Measurements from ENCODE around the gene LRG1.

Gene LRG1, protein sequence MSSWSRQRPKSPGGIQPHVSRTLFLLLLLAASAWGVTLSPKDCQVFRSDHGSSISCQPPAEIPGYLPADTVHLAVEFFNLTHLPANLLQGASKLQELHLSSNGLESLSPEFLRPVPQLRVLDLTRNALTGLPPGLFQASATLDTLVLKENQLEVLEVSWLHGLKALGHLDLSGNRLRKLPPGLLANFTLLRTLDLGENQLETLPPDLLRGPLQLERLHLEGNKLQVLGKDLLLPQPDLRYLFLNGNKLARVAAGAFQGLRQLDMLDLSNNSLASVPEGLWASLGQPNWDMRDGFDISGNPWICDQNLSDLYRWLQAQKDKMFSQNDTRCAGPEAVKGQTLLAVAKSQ

DNA sequence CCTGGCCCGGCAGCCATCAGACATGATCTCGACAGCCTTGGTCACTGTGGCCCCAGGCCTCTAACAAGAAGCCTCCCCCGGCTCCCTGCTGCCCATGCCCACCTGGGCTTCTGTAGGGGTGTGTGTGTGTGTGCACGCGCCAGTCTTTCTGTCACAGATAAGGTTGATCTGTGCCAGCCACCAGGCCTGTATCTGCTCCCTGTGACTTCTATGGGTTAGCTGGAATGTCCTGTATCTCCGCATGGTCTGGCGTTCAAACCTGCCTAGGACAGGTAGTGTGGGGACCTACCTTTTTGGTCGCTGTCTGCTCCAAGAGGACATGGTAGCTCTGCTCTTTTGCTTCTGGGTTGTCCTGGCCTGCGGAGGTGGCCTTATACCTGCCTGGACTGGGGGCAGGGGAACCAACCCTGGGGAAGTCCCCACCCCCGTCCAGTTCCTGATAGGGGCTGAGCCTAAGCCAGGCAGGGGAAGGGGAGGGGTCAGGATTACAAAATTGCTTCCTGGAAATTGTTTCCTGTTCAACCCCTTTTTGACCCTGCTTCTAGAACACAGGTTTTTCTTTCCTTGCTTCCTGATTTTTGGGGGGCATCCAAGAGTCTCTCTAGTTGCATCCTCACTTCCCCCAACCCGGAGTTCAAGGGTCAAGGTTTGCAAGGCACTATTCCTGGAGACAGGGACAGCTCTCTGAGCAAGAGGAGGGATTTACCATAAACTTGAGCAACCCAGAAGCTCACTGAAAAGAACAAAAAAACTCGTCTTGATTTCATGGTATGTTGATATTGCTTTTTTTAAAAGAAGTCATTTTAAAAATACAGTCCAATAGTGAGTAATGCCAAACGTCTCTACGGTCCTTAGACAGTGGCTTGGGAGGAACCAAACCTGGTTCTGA is at the start of gene LRG1:
Gene LRG1 (minus strand): TSS at position 344 of the 889 bp plus-strand sequence. CDS start 23 bp downstream, at position 321.
- DNase-seq, result no peak

DNA sequence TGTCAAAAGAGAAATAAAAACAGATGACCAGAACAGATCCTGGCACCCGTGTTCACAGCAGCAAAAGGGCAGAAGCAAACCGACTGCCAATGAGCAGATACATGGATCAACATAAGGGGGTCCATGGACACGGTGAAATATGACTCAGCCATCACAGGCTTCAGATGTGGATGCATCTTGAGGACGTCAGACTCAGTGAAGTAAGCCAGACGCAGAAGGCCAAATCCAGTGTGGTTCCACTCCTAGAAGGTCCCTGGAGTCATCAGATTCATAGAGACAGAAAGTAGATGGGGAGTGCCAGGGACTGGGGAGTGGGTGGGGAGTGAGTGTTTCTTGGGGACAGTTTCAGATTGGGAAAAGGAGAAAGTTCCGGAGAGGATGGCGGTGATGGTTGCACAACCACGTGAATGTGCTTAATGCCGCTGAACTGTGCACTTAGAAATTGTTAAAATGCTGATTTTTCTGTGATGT is 48.5 kb upstream of the LRG1 start:
- DNase-seq, result no peak

DNA sequence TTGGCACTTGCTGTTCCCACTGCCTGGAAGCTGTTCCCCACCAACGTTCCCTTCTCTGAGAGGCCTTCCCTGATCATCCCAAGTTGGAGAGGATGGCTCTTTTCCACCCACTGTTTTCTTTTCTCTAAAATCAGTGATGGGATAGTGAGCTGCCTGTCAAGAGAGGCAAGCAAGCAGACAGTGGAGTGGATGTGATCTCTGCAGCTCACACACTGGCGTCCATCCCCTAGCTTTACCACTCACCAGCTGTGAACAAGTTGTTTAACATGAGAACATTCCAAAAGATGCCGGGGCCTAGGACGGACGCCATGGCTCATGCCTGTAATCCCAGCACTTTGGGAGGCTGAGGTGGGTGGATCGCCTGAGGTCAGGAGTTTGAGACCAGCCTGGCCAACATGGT is 47.7 kb upstream of the LRG1 start:
- no peak for DNase-seq

DNA sequence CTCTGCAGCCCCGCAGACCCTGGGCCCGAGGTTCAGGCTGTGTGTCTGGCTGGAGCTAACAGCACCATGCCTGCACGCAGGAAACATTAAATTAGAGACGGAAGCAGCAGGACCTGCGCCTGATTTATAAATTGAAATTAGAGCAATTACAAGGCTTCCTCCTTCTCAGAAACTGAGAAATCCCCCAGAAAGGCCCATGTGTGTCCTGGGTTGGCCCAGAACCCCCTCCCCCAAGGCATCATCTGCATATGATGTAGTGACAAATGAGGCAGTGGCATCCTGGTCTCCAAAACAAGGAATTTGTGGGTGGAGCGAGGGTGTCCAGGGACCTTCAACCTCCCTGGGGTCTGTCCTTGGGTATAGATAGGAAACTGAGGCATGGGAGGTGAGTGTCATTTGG is 46.9 kb upstream of the LRG1 start:
- no peak for DNase-seq

DNA sequence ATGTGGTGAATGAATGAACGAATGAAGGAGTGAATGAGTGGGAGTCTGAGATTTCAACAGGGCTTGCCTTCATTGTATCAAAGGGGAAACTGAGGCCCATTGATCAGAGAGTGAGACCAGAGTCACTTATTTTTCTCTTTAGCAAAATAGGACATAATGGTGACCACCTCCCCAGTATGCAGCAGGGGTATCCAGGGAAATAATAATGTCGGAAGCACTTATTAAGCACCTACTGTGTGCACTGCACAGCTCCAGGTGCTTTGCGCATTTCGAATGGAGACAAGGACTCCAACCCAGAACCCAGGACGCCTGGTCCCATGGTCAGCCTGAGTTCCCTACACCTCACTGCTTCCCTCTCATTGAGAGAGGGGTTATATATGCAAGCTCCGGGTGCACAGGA is 46.4 kb upstream of the LRG1 start:
- DNase-seq, result no peak

DNA sequence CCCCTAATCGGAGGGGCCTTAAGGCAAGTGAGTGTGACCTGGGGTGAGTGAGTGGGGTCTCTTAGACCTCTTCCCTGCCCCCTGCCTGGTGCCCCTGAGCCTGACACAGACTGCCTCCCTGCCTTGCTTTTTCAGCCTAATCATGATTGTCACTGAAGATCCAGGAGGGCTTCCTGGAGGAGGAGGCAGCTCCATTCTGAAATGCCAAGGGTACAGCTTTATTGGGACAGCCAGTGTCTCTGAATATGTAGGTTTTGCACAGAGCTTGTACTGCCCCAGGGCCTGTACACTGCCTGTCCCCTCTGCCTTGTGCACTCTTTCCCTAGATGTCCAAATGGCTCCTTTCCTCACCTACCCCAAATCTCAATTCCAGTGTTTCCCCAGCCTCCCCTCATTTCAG is 45.7 kb upstream of the LRG1 start:
- no peak for DNase-seq

DNA sequence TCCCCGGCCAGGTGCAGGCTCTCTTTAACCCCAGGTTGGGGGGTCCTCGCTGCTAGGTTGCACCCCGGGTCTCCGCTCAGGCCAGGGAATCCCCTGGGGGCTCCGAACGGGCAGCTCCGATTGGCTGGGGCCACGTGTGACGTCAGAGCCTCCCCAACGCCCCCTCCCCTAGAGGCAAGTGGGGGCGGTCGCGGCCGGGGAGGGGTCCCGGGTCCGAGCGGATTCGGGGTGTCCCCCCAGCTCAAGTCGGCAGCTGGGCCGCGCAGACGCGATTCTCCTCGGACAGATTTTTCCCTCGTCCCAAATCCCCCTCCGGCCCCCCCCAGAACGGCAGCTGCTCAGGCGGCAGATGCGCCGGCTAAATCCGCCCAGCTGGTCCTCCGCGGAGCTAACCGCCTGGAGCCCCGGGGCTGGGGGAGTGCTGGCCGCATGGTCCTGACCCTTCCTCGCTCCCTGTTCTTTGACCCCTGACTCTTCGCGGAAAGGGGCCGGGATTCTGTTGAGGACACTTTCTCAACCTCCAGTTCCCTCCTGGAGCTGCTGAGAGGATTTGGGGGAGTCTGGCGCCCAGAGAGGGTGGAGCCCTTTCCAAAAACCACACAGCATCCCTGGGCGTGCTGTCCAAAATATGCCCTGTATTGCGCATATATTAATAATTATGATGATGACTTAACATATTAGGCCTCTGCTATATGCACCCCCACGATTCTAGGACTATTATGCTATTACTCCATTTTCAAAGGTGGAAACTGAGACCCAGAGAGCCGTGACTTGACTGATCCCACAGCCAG is 45.0 kb upstream of the LRG1 start:
- no peak for DNase-seq

DNA sequence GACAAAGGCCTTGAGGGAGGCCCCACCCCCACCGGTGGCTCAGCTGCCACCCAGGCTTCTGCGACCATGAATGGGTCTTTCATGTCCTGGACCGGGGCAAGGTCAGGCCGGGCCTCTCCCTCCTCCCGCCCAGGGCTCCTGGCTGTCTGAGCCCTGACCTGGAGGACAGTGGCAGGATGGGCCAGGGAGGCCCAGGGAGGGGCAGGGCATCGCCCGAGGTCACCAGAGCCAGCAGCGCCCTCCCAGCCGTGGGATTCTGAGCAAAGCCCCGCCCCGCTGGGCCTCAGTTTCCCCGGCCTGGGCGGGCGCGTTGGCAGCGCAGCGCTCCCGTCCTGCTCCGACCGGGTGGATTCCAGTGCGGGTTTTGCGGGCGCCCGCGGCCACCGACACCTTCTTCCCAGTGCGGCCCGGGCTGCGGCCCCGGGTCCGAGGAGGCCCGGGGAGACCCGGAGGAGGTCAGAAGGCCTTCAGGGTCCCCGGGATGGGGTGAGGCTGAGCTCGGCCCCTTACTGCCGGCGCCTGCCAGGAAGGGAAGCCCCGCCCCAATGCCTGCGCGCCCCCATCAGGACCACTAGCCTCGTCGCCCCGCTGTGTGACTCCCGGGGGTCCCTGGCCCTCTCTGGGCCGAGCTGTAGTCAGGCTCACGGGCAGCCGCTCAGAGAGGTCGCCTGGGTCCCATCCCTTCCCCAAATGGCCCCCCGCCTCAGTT is 44.3 kb upstream of the LRG1 start:
- no peak for DNase-seq

DNA sequence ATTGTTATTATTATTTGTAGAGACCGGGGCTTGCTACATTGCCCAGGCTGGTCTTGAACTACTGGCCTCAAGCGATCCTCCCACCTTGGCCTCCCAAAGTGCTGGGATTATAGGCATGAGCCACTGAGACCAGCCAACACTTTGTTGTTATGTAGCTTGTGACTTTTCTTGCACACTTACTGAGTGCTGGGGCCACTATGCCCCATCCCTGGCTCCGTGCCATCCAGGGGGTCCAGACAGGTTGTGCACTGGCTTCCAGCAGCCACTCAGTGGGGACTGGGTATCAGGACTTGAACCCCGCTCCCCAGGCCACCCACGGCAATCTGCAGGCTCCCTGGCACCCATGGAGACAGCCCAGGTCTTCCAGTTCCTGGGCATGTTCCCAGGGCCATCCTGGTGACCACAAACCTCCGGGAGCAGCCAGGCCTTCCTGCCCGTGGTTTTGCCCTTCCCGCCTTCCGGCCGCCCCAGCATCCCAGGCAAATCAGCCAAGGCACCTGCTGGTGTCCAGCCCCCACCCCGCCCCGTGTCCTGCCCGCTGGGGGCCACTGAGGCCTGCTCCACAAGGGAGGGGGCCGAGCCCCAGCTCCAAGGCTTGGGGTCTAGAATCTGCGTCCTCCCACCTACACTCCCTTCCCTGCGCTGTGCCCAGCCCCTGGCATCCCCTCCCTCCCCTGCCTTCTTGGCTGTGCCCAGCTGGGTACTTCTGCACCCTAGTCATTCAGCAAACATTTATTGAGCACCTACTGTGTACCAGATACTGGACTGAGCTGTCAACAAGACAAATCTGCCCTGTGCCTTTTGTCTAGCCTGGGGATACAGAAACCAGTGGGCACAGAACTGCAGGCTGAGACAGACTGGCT is 43.4 kb upstream of the LRG1 start:
- no peak for DNase-seq

DNA sequence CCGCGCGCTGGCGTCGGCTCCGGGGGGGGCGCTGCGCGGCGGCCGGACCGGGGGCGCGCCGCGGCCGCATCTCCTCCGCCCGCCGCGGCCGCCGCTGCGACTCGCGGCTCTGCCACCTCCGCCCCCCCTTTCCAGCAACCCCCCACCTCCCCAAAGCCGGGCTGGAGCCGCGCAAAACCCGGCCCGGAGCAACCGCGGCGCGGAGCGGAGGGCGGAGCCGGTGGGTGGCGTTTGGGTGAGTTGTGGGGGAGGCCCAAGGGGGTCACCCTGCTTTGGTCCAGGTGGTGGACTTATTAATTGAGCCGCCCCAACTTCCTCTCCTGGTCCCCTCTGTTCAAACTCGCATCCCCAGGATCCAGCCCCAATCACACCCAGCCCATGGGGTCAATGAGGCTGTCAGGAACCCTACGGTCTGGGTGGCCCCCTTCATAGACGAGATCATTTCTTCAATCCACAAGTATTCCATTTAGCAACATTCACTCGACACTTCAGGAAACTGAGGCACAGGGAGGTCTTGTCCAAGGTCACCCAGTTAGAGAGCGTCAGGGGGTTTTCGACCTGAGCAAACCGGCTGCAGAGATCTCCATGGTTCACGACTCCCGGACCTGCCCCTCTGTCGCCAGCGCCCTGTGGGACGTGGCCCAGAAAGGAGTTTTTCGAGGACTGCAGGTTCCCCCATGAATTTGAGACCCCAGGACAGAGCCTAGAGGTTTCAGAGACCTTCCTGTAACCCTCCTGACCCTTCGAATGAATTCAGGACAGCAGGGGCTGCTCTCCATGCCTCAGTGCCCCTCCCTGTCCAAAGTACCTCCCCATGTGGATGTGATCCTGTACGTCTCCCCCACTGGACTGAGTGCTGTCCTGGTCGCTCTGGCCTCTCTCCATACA is 42.1 kb upstream of the LRG1 start:
- DNase-seq, result no peak

DNA sequence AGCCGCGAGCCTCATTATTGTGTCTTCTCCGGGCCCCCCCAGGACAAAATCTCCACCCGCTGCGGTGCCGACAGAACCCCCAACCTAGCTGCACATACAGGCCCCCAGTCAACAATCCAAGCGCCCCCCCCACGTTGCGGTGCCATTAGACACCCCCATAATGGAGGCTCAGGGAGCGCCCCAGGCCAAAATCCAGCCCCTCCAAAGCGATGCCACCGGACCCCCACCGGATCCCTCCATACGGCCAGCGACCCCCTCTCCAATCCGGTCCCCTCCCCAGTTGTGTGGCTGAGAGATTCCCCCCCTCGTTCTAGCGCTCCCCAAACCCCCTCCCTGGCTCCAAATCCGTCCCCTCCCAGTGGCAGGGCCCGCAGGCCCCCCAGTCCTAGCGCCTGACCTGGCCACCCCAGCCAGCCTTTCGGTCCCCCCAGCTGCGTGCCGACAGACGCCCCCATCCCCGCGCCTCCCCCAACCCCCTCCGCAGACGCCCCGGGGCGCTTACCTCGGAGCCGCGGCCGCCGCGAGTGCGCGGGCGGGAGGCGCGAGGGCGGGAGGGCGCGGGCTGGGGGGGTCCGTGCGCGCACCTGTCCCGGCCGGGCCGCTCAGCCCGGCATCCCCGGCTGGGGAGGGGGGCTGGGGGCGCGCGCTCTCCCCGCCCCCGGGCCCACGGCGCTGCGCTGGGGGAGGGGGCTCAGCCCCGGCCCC is 41.3 kb upstream of the LRG1 start:
- DNase-seq, result no peak

DNA sequence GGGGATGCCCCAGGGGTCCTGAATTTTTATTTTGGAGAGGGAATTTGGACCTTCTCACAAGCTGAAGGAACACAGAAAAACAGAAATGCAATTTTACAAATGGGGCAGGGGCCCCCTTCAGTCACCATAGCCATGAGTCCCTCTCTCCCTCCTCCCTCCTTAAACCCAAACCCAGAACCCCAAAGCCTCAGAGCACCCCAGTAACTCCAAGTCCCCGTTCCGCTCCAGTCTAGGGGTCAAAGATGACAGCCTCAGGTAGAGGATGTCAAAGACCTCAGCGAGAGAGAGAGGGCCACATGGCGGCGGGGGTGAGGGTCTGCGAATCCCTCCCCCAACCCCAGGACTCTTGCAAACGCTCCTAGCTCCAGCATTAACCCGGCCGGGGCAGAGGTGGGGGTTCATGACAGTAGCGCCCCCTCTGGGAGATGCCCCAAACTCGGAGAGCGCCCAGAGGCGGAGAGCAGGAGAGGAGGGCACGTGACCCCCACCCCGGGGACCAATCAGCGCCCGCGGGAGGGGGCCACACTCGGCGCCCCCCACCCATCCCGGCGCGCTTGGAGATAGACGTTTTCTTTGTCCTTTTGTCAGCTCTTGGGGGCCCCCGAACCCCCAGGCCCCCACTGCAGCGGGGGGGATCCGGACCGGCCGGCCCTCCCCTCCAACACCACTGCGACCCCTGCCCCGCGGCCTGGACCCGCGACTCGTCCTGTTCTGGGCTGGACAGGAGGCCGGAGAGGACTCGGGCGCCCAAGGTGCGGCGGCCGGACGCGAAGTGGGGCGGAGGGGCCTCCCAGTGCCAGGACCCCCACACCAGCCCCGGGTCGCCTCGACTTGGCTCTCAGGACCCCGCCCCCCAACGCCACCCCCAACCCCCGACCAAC is 40.4 kb upstream of the LRG1 start:
- DNase-seq, result no peak

DNA sequence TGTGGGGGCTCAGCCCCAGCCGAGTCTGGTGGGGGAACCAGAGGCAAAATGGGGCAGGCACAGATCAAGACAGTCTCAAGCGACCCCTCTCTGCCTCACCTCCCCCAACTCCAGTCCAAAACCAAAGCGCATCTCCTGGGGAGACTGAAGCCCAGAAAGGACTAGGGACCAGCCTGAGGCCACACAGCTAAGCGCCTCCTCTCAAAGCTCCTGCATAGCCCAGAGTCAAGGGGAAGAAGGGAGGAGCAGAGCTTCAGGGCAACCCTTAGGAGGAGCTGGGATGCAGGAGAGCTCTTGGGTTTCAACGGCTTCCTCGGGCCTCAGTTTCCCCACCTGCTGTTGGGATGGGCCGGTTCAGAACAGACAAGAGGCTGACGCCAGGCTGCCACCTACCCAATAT is 39.6 kb upstream of the LRG1 start:
- no peak for DNase-seq

DNA sequence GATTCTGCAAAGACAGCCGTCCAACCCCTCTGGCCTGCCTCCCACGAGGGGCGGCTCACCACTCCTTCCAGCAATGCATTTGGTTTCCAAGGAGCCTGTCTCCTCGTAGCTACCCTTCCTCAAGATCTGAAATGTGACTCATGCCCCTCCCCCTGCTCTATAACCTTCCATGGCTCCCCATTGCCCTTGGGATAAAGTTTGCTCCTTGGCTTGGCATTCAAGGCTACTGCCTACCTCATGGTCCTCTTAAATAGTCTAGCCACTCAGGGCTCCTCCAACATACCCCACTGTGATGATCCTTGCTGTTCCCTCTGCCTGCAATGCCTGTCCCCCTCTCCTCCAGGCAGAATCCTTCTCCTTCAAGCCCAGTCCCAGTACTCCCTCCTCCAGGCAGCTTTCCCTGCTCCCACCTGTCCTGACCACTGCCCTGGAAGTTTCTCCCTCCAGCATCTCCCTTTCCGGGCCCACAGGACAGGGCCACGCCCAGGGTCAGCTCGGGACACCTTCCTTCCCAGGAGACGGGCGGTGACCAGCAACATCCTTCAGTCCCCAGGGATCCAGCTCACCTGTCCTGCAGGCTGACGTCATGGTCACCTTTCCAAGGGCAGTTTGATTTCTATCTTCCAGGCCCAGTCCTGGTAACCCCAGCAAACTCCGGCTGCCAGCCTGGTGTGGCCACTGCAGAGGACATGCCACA is 38.9 kb upstream of the LRG1 start:
- DNase-seq, result no peak

DNA sequence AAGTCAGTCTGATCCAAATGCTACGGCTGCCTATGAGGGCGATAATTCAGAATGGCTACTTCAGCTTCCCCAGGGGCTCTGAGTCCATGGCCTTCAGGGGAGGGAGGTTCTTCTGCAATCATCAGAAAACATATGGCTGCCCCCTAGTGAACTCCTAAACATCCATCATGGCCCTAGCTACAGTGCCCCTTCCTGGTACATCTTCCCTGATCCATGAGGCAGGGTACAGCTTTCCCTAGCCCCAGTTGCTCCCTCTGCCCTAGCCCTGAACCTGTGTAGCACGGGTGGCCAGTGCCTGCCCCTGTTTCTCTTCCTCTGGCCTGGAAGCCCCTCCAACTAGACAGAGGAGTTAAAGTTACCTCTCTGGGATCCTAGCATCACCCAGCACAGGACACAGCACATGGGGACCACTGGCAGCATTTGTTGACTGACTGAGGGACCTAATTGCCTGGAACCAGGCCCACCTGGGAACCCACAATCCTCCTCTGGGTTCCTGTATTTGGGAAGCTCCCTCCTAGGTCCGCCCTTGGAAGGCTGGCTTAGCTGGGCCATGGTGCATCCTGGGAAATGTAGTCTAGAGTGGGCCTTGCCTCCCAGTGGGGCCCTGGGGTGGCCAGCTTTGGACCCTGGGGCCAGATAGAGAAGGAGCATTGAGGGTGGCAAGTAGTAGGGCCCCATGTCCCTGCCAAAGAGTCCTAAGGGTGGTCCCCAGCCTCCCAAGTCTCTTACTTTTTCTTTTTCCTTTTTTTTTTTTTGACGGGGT is 37.4 kb upstream of the LRG1 start:
- DNase-seq, result no peak

DNA sequence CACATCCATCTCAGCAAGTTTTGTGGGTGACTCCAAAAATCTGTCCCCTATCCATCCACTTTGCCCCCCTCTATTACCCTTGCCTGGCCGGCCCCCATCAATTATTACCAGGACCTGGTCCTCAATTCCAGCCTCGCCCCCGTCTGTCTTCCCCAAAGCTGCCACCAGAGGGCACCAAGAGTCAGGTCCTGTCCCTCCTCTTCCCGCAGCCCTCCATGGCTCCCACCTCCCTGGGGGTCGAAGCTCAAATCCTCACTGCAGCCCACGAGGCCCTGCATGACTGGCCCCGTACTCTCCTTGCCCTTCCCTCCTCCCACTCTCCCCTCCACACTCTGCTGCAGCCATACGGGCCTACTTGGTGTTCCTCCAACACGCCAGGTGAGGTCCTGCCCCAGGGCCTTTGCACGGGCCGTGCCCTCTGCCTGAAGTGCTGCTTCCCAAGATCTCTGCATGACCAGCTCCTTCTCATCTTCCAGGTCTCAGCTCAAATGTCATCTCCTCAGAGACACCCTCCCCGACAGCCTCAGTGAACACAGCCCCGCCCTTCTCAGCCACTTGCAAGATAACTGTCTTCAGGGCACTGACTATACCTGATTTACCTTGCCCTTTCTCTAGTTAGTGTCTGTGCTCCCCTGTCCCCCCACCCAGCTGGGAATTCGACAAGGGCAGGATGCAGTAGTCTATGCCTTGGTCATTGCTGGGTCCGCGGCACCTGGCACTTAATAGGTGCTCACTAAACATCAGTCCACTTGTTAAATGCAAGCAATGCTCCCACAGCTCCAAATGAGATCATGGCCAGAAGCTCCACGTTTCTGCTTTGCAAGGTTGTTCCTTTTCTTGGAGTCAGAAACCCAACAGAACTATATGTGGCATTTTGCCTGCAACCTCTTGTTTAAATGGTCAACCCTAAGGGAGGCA is 36.4 kb upstream of the LRG1 start:
- DNase-seq, result no peak
